Measurements from ENCODE around the gene UGGT2.

The UGGT2 gene

GRCh38 chr13:95950103-95950502 is 103.1 kb downstream of the UGGT2 start:
- TF ChIP-seq CTCF (IDR thresholded peaks at IDR 0.05; ENCODE audit: low read depth, low read length, poor library complexity, severe bottlenecking) (no peak), EZH2phosphoT487 (IDR thresholded peaks at IDR 0.05; ENCODE audit: borderline replicate concordance, low read length) (no peak)
- no peak overlapping the region for H3K4me2 ChIP-seq (ENCODE audit: low read length)
- 0 out of 2 replicates have a peak, but pooled peaks cover 9% of the 10 kb centered on the region for H3K36me3 ChIP-seq (ENCODE audit: control insufficient read depth, low read length)
- H3K4me3 ChIP-seq (ENCODE audit: low read length) = no peak overlapping the region
- H3K9me2 ChIP-seq (replicated peaks; ENCODE audit: control insufficient read depth, low read length) = no peaks in the 10 kb centered on the region
- H3K9me3 ChIP-seq (ENCODE audit: control insufficient read depth, insufficient read depth, low read length) = no peaks in the 10 kb centered on the region
- no peaks in the 10 kb centered on the region for H3K79me2 ChIP-seq (ENCODE audit: control insufficient read depth, low read length)
- H3K27me3 ChIP-seq (ENCODE audit: control insufficient read depth, low read length) = no peaks in the 10 kb centered on the region
- H3K4me1 ChIP-seq (ENCODE audit: control insufficient read depth, low read length) = peaks cover 2% of the 10 kb centered on the region
- H3F3A ChIP-seq (ENCODE audit: control insufficient read depth, insufficient read depth) = no peaks in the 10 kb centered on the region
- H4K20me1 ChIP-seq (ENCODE audit: control insufficient read depth, insufficient read depth, low read depth, low read length) = no peaks in the 10 kb centered on the region
- no peak overlapping the region for H3K27ac ChIP-seq (ENCODE audit: low read depth, low read length)

GRCh38 chr13:95948656-95949055 is 104.5 kb downstream of the UGGT2 start:
- H3K9me3 ChIP-seq (ENCODE audit: control insufficient read depth, insufficient read depth, low read length) = no peaks in the 10 kb centered on the region
- TF ChIP-seq EZH2phosphoT487 (IDR thresholded peaks at IDR 0.05; ENCODE audit: borderline replicate concordance, low read length) (no peak), CTCF (IDR thresholded peaks at IDR 0.05; ENCODE audit: low read depth, low read length, poor library complexity, severe bottlenecking) (no peak)
- H3K27me3 ChIP-seq (ENCODE audit: control insufficient read depth, low read length) = no peaks in the 10 kb centered on the region
- H4K20me1 ChIP-seq (ENCODE audit: control insufficient read depth, insufficient read depth, low read depth, low read length) = no peaks in the 10 kb centered on the region
- H3K36me3 ChIP-seq (ENCODE audit: control insufficient read depth, low read length) = 0 out of 2 replicates have a peak, but pooled peaks cover 9% of the 10 kb centered on the region
- no peaks in the 10 kb centered on the region for H3K4me1 ChIP-seq (ENCODE audit: control insufficient read depth, low read length)
- H3F3A ChIP-seq (ENCODE audit: control insufficient read depth, insufficient read depth) = no peaks in the 10 kb centered on the region
- no peak overlapping the region for H3K4me2 ChIP-seq (ENCODE audit: low read length)
- no peak overlapping the region for H3K4me3 ChIP-seq (ENCODE audit: low read length)
- no peaks in the 10 kb centered on the region for H3K9me2 ChIP-seq (replicated peaks; ENCODE audit: control insufficient read depth, low read length)
- no peak overlapping the region for H3K27ac ChIP-seq (ENCODE audit: low read depth, low read length)
- H3K79me2 ChIP-seq (ENCODE audit: control insufficient read depth, low read length) = no peaks in the 10 kb centered on the region

GRCh38 chr13:95937714-95938320 is 115.4 kb downstream of the UGGT2 start:
- Histone ChIP-seq H3K9me2 (replicated peaks; ENCODE audit: control insufficient read depth, low read length) (no peaks in the 10 kb centered on the region), H3K4me2 (ENCODE audit: low read length) (no peak overlapping the region), H3K27me3 (ENCODE audit: control insufficient read depth, low read length) (no peaks in the 10 kb centered on the region), H3K27ac (ENCODE audit: low read depth, low read length) (no peak overlapping the region), H3K4me3 (ENCODE audit: low read length) (no peak overlapping the region), H3F3A (ENCODE audit: control insufficient read depth, insufficient read depth) (no peaks in the 10 kb centered on the region), H3K36me3 (ENCODE audit: control insufficient read depth, low read length) (peaks cover 25% of the 10 kb centered on the region), H3K4me1 (ENCODE audit: control insufficient read depth, low read length) (no peaks in the 10 kb centered on the region), H3K9me3 (ENCODE audit: control insufficient read depth, insufficient read depth, low read length) (no peaks in the 10 kb centered on the region), H3K79me2 (ENCODE audit: control insufficient read depth, low read length) (no peaks in the 10 kb centered on the region), H4K20me1 (ENCODE audit: control insufficient read depth, insufficient read depth, low read depth, low read length) (no peaks in the 10 kb centered on the region)
- TF ChIP-seq CTCF (IDR thresholded peaks at IDR 0.05; ENCODE audit: low read depth, low read length, poor library complexity, severe bottlenecking) (no peak), EZH2phosphoT487 (IDR thresholded peaks at IDR 0.05; ENCODE audit: borderline replicate concordance, low read length) (no peak)

Data from DOHH2 (cell line).